GM15510 (cell line): ENCODE results near the gene SLC25A21.

Source experiments
- POLR2A ChIP-seq: IDR thresholded peaks from 3 replicates; pipeline ENCODE4 v1.6.1; 2011; ENCODE audit warnings: borderline replicate concordance; ENCODE audit not compliant: insufficient read length; ENCODE audit errors: extremely low read depth

Gene SLC25A21

DNA sequence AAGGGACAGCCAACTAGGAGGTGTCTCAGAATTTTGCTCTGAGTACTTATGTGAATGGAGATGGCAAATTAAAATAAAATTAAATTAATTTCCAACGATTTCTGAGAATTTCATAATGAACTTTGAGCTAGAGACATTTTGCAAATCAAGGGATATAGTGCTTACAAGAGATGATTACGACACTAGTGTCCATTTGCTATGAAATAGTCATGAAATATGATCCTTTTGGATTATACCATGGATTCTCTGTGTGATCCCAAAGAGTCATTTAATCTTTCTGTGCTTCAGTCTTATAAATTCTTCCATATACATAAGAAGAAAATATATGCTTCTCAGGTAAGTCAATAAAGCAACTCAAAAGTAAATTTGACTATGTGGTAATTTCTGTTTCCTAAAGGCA lies 240.6 kb downstream of the SLC25A21 start:
- no peak for TF ChIP-seq POLR2A

DNA sequence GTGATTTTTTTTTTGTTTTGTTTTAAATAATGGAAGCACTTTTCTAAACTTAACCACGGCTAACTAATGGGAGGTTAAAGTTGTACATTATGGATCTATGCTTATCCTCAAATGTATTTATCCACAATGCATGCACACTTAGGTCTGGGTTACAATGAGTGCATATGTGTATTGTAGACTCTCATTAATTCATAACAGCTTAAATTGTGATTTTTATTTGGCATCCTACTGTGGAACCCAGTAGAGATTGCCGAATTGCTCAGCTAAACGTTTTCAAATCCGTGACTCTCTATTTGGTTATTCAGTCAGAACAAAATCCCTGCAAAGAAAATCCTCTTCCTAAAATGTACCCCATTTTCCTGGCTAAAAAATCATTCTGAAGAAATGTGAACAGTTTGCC lies 244.0 kb downstream of the SLC25A21 start:
- TF ChIP-seq POLR2A, result no peak

DNA sequence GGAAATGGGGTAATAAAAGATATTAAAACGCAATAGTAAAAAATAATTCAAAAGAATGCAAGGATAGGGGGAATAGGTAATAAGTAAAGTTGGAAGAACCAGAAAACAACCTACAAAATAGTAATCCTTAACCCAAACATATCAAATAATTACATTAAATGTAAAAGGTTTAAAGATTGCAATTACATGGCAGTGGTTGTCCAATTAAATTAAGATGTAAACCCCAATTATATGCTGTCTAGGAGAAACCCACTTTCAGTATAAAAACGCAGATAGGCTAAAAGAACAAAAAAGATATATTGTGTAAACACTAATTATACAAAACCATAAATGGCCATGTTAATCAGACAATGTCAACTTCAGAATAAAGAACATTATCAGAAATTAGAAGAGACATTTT lies 247.3 kb downstream of the SLC25A21 start:
- no peak for TF ChIP-seq POLR2A

DNA sequence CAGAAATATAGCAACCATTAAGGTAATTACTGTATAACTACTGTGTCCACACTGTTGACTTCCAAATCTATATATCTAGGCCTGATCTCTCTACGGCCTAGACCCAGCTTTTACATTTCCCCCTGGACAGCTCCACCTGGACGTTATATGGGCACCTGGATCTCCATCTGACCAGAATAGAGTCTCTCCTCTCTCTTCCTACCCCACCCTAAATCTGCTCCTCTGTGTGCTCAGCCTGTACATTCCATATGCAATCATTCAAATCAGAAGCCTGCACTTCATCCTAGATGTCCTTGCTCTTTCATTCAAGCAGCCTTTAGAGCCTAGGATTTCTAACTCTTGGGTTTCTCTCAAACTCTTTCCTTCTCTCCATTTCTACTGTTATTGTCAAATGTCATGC lies 255.7 kb downstream of the SLC25A21 start:
- no peak for TF ChIP-seq POLR2A

DNA sequence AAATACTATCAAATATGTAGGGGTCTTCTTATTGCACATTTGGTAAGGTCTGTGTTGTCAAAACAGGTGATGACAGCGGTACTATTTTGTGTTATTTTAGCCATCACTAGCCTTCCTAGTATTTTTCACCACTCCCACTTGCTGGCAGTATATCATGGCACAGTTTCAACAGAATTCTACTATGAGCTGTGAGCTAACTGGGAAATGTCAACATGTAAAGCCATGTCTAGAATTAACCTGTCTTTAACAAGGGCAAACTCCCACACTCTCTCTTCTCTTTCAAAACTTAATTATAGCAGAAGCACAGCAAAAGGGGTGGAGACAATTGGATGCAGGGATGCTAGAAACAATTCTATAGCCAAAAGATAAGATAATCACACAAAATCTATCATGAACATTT lies 257.3 kb downstream of the SLC25A21 start:
- TF ChIP-seq POLR2A, result no peak

DNA sequence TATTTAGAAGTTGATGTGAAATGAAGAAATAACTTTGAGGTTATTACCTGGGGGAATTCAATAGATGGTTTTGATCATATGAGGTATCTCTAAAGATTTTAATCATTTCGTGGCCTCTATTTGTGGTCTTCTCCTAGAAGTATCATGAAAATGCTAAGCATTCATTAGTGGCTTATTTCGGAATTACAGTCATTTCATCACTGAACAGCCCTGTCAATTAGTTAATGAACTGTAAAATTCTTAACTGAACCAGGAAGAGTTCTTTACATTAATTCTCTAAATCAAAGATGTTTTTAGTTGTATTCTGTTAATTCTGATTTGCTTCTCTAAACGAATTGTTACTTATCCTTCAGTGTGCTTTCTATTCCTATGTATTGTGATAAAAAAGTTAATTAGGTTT lies 261.8 kb downstream of the SLC25A21 start:
- no peak for TF ChIP-seq POLR2A

DNA sequence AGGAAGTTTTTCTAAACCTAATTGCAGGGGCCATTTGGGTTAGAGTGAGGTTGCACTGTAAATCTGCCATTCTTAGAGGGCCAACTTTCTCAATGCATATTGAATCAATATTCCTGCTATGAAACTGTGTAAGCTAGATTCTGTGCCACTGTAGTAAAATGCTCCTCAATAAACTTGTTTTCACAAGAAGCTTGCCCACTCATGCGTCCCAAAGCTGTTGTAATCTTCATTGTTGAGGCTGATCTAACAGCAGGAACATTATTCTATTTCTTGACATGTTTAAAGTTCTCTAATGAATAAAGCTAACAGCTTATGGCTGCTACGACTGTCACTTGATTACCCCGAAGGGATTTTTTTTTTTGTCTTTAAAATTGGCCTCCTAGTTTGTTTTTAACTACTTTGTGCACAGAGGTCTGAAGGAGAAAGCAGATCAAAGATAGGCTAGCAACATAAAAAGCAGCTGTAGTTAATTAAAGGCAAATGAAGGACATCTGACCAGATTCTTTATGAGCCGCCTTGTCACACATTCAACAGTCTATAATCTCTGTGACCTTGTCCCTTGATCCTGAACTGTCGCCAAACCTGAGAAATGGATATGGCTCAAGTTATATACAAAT lies 267.0 kb downstream of the SLC25A21 start:
- TF ChIP-seq POLR2A, result no peak

DNA sequence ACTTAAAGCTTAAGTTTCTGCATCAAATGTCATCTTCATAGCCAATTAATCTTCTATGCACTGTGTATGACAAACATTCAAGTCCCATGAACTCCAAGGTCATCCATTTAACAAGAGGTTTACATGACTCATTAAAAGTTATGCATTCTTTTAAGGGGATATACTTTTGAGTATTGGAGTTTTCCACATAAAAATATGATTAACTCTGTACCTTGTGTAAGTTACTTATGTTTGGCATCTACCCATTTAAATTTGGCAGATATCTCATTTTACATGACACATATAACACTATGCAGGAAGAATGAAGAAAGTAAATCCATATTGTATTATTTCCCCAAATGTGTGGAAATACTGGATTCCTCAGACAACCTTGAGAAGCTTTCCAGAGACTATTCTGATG lies 270.5 kb downstream of the SLC25A21 start:
- TF ChIP-seq POLR2A, result no peak

DNA sequence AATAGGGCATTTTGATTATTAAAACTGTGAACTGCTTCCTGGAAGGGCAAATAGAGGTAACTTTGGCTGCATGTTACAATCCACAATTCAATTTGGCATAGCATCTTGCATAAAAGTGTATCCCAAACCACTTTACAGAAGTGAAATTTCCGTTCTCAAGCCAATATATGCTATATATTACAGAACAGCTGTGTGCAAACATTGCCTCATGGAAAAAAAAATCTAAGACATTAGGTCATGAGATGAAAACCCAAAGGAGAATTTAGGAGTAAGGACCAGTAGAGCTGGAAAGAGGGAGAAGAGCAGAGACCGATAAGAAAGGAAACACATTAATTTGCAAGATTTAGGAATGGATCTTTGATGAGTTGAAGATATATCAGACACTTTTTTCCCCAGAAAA lies 271.6 kb downstream of the SLC25A21 start:
- no peak for TF ChIP-seq POLR2A

DNA sequence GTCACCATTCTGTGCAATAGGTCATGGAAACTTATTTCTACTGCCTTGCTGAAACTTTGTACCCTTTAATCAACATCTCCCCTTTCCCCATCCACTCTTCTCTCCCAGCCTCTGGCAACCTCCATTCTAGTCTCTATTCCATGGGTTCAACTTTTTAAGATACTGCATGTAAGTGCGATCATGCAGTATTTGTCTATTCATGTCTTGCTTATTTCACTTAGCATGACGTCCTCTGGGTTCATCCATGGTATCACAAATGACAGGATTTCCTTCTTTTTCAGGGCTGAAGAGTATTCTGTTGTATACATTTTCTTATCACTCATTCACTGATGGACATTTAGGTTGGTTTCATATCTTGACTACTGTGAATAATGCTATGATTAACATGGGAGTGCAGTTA lies 288.4 kb downstream of the SLC25A21 start:
- TF ChIP-seq POLR2A, result no peak

DNA sequence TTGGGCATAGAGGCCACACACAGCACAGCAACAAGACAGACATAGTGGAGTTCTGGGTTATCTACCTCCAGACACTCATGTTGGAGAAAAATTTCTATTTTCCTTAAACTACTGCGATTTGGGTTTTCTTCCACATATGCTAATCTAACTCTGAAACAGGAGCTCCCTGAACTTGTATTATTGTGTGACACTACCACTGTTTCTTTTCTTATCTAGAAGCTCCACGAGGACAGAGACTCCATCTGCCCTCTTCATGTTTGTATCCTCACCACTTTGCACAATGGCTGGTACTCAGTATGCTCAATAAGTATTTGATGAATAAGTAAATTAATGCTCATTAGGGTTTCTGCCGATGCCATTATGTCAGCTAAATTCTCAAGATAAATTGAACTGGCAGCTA lies 292.1 kb downstream of the SLC25A21 start:
- no peak for TF ChIP-seq POLR2A

DNA sequence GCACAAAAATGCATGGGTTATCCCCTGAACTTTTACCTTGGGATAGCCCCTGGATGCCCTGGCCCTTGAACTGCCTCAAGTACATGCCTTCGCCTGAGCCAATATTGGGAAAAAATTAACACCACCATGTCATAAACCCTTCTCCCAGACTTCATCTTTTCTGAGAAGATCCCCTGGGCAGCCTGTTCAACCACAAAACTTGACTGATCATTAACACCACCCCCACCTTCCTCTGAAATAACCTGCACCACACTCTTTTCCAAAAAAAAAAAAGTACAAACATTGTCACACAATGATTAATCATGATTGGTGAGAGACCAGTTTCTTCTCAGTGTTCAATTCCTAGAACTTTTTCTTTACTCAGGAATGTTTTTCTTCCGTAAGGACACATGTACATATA lies 292.8 kb downstream of the SLC25A21 start:
- TF ChIP-seq POLR2A, result no peak

DNA sequence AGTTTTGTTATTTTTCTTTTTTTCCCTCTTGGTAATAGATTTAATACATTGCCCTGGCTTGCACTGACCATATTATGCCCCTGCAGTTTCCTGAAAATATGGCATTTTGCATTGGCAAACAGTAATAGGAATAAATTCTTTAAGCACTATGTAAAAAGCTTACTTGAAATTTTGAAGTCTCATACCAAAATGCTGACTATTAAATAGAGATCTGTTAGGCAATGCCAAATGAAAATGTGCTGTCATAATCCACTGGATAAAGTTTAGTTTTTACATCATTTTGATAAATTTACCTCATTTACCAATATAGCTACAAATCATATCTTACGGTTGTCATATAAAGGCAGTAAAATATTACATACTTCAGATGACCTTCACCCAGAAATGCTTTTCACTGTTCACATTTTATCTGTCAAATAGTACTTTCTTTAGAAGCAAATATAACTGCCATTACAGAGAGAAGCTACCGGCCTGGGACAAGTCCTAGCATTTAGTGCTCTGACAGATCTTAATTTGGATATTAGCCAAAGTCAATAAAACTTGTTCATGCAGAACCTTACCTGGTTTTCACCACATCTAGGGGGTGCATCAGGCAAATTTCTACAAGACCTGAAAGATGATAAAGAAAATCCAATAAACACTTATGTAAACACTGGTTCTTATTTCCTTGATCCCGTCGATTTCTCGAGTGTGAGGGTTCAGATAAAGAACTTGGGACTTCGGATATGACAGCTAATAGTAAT lies 297.8 kb downstream of the SLC25A21 start:
- TF ChIP-seq POLR2A, result no peak

DNA sequence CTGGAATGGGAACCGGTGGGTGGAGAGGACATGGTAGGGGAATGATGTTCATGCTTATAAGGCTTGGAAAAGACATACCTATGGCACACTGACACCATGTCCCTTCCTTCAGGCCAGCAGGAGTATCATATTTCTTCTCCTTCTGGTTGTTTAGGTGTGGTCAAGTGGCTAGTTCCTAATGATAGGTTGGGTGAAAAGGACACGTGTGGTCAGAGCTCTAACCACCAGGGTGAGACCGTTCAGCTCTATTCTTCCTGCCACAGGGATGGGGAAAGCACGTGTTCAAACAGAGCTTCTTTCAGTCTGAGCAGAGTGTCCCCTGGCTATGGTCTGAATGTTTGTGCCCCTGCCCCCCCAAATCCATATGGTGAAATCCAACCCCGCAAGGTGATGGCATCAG lies 301.6 kb downstream of the SLC25A21 start:
- TF ChIP-seq POLR2A, result no peak

DNA sequence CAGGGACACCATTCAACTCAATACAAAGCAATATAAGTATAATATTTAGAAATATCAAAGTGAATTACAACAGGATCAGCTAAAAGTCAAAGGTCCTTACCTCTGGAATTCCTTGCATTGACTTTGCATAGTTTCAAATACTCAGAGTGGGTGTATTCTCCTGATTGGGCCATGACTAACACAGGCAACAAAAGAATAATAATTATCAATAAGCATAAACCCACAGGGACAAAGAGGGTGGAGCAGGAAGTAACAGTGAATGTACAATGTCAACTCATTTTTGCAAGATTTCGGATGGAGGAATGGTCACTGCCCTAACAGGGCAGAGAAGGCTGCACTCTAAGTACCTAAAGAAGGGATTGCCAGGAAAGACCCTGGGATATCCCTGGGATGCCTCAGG lies 303.3 kb downstream of the SLC25A21 start:
- TF ChIP-seq POLR2A, result no peak

DNA sequence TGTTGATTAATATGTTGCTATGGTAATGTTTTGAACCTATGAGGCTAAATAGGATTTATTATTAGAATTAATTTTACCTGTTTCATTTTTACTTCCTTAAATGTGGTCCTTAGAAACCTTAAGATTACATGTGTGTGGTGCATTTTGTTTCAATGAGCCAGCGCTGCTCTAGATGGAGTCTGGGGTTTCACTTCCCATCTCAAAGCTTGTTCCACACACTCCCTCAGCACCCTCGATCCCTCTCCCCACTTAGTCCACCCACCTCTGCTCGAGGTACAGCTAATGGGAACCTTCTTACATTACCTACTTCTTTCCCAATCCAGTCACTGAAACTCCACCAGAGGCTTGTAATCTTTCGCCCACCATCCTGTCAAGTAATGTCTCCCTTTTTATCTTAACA lies 305.5 kb downstream of the SLC25A21 start:
- TF ChIP-seq POLR2A, result no peak
